ENCODE data around the gene LYPD6B.

Gene LYPD6B

DNA sequence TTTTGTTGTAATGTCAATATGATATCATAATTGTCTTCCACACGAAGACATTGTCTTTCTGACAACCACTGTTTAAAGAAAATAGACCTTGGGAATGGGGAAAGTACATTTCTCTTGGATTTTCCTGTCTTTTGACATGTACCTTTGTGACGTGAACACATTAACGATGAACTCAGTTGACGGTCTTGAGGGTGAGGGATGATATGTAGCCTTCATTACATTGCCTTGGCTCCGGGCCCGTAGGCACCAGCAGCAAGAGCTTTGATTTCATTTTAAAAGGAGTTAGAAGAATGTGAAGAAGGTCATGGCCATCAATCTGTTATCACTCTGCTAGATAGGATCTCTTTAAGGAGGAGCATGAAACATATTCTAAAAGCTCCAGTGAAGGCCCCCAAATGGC is 80.9 kb downstream of the LYPD6B start:
- no peak for DNase-seq

DNA sequence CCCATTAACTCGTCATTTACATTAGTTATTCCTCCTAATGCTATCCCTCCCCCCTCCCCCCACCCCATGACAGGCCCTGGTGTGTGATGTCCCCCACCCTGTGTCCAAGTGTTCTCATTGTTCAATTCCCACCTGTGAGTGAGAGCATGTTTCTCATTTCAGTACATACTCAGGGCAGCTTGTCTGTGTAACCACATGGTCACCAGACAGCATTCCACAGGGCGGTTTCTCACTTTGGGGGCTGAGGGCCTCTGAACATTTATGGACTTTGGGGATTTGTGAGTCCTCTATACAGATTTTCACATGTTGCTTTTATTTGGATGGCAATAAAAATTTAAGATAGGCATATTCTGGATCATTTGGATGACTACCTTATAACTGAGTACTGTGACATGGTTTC is 84.0 kb downstream of the LYPD6B start:
- no peak for DNase-seq

DNA sequence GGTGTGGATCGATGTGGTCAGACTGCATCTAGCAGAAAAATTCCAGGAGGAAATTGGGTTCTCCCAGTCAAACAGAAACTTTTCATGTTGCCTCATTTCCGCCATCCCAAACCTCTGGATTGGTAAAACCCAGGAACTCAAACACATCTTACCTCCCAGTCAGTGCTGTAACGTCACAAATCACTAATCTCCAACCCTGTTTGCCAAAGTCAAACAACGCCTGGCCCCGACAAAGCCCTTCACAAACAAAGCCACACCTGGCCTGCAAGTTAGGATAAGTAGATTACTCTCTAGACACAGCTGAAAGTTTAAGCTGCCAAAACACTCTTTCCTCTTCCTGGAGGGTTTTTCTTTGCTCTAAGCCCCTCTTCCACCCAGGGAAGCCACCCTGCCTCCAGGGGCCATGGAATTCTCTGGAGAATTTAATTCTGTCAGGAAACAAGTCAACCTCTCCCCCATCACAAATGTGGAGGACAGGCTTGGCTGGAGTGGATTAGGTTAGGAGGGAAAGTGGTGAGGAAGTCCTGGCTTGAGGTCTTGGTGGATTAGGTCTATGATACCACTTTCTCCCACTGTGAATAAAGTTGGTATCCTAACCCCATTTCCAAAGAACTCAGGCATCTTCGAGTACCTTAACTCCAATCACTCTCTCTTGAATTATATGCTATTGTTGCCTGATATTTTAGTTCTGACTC is 86.7 kb downstream of the LYPD6B start:
- no peak for DNase-seq

DNA sequence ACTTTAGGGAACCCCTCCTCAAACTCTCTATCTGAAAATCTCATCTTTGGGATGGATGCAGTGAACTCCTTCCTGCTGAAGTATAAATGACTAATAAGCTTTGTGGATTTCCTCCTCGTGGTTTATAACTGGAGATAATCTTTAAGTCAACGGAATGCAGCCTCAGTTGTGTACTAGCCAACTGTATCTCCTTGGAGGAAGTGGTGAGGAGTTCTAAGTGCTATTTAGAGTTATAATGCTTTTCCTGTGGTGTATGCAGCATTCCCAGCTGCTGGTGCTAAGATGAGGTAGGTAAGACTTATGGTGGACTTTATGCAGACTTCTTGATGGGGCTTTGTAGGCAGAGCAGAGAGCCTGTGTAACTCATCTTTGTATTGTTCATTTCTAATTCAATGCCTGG is 90.9 kb downstream of the LYPD6B start:
- DNase-seq, result no peak

DNA sequence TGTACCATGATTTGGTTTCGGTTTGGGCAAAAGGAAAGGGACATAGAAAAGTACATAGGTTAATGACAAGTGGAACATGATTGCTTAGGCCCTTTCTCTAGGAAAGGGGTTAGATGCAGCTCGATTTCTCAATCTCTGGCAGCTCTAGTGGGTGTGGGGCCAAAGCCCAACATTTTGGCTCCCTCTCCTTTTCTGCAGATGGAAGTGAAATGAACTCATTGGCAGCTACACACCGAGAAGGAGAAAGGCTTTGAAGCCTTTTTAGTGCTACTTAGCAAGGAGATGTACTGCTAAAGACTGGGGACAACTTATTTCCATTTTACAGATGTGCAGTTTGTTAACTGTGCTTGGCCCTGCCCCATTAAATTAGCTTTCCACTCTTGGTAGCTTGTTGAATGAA is 93.8 kb downstream of the LYPD6B start:
- DNase-seq, result no peak

DNA sequence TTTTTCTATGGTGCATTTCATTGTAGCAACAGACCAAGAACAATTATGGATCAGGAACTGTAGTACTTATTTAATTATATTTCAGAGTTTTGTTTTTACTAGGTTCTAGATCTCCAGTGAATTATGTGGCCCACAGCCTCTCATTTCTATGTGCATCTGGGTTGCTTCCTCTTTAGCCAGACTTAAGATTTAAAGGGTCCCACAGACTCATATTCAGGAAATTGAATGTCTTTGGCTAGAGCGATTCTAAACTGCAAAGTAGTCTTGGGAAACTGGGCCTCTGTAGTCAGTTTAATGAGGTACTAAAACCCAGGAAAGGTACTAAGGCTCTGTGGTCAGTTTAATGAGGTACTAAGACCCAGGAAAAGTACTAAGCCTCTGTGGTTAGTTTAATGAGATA is 94.4 kb downstream of the LYPD6B start:
- DNase-seq, result no peak

DNA sequence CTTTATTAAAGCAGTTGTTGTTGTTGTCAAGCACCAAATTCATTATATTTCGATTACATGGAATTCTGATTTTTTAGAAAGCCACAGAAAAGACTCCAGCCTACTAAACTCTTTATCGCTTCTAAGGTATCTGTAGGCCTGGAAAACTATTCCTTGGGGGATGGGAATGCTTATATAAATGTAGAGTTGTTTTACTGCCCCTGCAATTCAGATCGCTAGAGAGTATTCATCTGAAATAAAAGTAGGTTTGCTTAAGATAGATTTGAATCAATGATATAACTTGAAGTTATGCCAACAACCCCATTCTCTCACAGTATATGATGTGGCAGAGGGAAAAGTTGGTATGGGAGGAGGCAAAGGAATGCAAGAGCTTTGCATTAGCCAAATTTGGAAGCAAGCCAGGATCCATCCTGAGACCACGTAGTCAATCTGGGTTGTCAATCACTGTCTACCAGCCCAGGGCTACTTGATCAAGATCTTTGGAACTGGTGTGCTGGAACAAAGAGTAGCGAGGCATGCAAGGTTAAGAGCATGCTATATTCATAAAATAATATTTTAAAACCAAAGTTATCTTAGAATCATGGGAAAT is 95.9 kb downstream of the LYPD6B start:
- no peak for DNase-seq

DNA sequence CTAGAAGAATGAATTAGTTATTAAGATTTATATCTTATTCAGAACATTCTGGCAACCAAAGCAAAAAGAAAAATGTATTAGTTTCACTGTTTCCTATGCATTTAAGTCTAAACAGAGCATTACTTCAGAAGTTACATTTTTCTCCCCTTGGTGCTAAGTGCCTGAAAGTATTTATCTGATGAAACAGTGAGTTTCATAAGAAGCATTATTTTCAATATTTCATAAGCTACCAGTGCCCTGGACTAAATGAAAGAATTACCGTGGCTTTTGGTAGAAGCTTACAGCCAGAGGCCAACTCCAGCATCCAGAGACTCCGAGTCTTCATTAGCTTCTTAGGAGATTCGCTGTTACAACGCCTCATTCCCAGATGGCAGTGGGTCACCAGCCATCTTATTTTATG is 97.6 kb downstream of the LYPD6B start:
- DNase-seq, result no peak

DNA sequence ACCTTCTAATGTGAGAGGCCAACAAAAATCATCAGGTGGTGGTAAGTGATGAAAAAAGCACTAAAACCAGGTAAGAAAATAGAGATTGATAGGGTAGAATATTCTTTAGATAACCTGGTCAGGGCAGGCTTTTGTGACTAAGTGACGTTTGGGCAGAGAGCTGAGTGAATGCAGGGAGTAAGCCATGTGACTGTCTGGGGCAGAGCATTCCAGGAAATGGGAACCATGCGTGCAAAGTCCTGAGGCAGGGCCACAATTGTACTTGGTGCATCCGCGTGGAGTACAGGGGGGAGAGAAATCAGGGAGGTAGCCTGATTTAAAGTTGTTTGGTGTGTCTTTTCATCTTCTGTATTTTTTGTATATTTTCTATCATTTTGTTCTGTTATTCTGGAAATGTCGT is 102.5 kb downstream of the LYPD6B start:
- no peak for DNase-seq

DNA sequence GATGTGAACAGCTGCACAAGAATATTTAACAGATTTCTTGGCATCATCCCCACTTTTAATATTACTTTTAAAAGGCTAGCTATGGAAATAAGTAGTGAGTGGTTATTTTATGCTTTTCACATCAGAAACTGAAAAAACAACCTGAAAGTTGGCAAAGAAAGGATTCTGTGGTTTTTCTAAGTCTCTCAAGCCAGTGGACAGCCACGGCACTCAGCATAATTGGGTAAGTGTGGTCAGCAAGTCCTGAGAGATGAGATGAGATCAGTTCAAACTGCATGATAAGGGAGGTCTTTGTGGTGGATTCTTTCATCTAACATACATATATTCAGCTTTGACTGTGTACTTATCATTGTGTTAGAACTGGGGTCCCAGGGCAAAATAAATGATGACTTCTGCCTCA is 105.2 kb downstream of the LYPD6B start:
- no peak for DNase-seq

DNA sequence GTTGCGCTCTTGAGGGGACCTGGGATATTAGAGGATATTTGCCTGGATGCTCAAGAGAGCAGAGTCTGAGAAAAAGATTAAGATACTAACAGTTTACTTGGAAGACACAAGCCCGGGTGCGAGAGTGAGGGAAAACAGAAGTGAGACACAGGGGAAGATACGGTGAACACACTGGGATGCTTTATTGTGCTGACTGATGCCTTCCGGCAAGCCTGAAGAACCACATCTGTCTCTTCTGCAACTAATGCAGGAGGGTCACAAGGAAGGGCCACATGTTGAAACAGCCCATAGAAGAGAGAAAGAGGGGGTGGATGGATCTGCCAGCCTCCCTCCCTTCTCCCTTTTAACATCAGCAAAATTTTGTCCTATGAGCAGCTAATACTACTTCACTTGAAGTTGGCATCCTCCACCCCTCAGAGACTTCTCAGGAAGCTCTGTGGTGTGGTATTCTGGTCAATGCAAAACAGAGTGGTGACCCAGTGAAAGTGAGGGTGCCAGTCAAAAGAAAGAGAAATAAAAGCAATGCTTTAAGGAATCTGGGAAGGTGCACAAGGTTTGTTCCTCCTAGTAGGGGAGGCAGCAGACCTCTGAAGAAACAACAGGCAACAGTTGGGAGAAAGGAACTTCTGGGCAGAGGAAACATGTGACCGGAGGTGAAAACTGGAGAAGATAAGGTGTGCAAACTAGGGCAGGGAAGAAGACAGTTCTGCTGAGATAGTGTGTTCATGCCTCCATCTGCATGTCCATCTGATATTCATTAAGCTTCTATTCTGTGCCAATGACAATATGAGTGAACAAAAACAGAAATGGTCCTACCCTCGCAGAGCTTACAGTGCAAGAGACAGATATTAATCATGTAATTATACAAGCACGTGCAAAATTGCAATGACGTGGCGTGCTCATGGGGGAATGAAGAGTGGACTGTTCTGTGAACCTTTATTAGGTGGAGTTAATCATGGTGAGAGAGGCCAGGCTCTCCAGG is 107.1 kb downstream of the LYPD6B start:
- DNase-seq, result no peak

DNA sequence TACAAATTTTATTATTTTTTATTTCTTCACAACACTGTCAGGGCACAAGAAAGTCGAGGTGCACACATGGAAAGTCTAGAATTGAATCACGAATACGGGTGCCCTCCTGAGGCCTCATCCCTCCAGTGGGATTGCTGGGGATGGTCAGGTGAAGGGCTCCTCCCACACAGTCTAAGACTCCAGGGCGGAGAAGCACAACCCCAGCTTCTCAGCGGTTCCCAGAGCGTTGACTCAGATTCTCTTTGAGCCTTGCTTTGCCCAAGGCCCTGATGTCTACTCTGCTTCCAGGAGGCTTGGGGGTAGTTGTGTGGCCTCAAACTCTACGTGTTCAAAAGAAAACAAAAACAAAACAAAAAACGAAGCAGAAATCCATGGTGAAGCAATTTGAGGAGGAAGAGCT is 108.4 kb downstream of the LYPD6B start:
- DNase-seq, result no peak

DNA sequence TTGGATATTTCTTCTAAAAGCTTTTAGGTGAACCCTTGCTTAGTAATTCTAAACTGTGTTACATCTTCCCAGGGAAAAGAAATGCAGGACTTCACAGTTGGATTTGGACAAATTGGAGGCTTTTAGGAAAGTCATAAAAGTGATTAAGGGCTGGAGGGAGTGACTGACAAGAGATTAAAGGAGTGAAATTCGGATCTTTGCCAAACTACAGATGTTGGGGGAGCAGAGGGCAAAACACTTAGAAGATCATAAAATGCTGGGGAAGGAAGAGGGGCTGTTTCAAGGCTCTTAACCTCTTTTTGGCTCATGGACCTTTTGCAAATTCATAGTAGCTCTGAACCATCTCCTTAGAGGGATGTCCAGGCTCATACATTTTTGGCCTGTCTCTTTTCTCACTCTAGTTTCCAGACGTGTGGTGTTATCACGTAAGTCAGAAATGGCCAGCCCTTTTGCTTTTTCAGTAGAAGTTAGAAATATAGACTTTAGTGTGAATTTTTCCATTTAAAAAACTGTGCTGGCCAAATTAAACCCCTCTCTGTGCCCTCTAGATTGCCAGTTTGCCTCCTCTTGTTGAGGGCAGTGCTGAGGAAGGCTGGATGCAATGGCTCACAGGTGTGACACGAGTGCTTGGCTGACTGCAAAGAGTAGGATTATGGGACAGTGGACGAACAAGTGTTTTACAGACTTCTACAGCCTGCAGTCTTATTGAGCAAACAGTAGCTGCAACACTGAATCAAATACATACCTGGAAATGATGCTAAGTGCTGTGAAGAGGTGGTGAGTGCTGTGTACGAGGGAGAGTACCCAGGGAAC is 109.9 kb downstream of the LYPD6B start:
- DNase-seq, result peak; percentile 53

DNA sequence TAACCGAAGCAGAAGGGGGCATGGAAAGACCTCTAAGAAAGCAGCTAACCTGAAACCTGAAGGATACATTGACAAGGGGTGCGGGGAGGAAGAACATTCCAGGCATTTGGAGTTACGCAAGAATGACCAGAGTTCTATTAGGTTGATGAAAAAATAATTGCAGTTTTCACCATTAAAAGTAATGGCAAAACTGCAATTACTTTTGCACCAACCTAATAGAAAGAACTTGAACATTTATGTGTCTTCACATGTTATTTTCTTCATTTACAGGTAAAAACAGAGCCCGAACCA is 110.5 kb downstream of the LYPD6B start:
- no peak for DNase-seq

DNA sequence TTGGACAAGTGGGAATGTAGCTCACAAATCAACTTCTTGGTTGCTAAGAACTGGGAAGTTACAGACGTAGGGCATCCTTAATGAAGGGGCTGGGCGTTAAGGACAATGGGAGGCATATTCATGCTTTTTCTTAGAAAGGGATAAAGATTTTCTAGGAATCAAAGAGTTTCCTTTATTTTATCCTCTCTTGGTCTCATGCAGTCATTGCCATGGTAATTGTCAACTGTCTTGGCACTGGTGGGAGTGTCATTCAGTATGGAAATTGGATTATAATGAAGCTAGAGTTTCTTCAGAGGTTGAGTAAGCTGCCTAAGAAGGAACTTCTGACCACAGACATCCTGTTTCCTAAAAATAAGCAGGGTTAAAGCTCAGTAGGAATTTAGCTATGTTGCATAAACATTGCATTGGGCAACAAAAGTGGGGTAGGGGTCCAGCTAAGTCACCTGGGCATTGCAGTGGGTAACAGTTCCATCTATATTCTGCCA is 114.0 kb downstream of the LYPD6B start:
- DNase-seq, result no peak

DNA sequence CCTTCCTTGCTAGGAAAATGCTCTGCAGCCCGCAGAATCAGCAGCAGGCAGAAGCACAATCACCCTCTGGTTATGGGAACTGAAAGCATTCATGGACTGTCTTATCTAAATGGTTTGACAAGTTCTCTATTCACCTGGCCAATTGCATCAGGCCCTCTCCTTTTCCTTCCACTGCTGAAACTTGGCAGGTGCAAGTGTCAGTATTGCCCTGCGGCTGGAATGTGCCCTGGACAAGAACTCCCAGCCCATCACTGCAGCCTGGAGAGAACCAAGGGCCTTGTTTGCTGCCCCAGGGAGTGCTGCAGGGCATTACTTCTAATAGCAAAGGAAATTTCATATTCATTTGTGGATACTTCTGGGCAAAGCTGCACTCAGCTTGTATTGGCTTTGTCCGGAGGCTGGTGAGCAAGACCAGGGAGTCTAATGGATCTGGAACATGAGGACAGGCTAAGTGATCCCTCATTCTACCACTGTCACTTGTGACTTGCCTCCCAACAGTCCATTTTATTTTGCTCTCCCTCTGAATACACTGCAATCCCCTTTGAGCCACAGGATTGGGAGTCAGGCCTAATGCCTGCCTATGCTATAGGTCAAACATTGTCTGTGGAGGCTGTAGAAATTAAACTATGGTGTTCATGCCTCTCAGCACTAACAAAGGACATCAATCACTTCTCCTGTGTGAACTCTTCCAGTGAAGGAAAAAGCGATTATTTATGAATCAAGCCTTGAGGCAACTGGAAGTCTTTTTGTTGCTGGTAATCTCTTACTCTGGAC is 116.9 kb downstream of the LYPD6B start:
- DNase-seq, result peak; percentile 16

DNA sequence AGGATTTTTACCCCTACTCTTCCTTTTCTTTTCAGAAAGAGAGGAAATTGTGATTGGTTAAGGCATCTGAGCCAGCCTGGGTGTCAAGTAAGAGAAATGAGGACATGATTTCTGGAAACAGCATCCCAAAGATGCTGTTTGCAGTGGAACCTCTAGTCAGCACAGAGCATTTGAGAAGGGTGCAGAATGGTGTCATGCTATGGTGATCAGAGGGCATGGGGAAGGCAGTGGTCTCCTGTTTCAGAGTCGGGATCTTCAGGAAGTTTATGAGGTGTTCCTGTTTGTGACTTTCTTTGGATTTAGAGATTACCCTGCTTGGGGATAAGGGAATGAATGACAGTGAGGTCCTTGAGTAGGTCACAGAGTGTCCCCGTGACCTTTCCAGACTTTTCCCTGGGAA is 117.5 kb downstream of the LYPD6B start:
- no peak for DNase-seq

DNA sequence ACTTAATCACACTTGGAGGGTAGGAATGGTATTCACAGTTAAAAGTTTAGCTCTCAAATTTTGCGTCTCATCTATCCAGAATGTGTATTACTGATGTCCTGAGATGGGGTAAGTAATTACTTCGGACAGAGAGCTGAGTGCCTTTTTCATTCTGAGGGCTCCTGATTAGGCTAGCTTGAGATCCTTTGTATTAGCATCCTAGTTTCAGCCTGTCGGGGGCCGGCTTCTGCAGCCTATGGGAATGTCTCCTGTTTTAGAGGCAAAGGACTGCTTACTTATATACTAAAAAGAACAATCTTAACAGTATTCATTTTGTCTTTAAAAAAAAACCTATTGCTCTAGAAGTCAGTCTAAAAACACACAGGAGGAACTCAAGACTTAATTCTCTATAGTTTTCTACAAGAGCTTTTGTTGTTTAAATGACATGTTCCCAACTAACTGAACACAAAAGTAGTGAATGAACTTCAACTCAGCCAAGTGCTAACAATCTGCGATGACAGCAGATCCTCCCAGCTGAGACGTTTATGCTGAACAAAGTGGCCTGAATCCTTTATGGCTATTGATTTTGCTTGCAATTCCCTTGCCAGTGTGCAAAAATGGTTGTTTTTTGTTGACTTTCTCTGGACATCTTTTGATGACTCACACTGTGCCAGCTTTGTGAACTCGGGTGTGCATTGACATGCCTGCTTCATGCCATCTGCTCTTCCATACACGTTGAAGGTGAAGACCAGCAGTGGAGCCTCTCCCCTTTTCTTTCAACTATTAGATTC is 118.7 kb downstream of the LYPD6B start:
- DNase-seq, result no peak

DNA sequence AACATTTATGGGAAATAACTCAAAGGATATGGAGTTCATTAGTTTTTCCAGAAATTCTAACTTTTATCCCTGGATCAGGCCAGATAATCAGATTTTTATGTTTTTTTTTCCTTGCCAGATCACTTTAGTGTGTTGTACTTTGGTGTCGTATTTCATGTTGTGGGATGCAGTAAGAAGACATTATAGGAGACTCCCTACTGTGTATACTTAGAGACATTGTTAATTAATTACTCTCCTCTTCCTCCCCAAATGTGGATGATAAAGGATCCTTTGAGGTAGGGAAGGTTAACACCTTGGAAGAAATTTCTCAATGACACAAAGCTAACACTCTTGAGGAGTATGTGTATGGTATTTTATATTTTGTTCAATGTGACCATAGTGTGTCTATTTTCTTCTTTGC is 120.5 kb downstream of the LYPD6B start:
- DNase-seq, result no peak

DNA sequence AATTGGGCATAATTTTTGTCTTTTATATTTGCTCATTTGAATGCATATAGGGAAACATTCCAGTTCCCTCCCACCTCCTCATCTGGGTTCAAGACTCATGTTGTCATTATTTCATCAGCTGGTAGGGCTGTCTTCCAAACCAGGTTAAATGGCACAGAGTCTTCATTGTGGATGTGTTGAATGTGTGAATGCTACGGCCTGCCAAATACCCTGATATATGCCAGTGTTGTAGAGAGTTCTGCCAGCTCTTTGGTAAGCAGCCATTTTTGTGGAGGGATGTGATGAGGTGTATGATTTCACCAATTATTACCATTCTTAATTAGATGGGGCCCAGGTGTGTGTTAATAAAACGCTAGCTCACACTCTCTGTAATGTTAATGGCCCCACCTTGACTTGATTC is 121.7 kb downstream of the LYPD6B start:
- no peak for DNase-seq

DNA sequence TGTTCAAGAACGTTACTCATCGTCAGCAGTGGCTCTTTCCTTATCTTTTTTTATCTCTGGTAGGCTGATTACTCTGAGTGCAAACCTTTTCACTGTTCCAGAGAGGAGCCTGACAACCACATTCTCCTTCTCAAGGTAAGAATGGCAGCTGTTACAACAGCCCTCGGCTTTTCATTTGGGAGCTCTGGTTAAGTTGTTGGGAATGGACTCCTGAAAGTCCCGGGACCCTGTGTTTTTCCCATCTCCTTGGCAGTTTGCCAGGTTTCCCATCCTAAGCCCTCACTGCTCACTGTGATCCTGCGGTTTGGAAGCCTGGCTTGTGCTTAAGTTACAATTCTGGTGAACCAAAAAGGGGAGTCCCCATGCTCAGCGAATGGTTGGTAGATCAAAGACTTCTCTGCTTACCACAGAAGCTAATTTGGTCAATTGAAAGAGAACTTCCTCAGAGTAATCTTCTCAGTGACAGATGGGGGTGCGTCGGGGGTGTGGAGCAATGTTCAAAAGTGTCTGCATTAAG is 122.3 kb downstream of the LYPD6B start:
- DNase-seq, result no peak
